HepG2 (cell line): Measurements from ENCODE around the gene WDR47. TPM values are rescaled to one million over a fixed set of nuclear protein-coding genes. Genes with fewer than 3 reads are reported as not detected.

Source experiments
- ATAC-seq: fragments of 200-7000 bp; cut with Tn5 transposase; 3 replicates; pipeline ENCODE4 v1.9.1; 2020; ENCODE audit warnings: mild to moderate bottlenecking, moderate library complexity
- BruUV-seq: library from RNA; stranded (reverse); fragments of 400-500 nt; replicated peaks from 2 replicates; lab custom pipeline; 2021; lab: Mats Ljungman, UMichigan
- CTCF ChIA-PET: fragments of 300-600 bp; formaldehyde crosslinking; extraction: SDS; loops from one replicate; lab custom pipeline; 2021; ENCODE audit warnings: low total read pairs, inconsistent platforms, low intra/inter-chr PET ratio; lab: Yijun Ruan, JAX
- POLR2A ChIA-PET: fragments of 350-600 bp; sonication (Branson Sonifier 250); formaldehyde crosslinking; loops from one replicate; lab custom pipeline; 2020; ENCODE audit warnings: antibody characterized with exemption, inconsistent platforms; lab: Yijun Ruan, JAX
- DNase-seq: peaks from one replicate; pipeline ENCODE4 v3.0.0-alpha.2; 2015; ENCODE audit warnings: low spot score
- FAIRE-seq: peaks from 3 replicates; lab custom pipeline; 2011; peaks lifted over from hg19 to GRCh38; lab: Jason Lieb, UNC
- H2AFZ ChIP-seq: one replicate; pipeline ENCODE4 v1.6.1; 2011; ENCODE audit warnings: low read length, inconsistent platforms
- H3K27ac ChIP-seq: fragments of 300-600 bp; 3 replicates; pipeline ENCODE4 v1.8.0; 2011; ENCODE audit warnings: mixed run types, mild to moderate bottlenecking, mixed read lengths, low read length, inconsistent platforms; ENCODE audit not compliant: insufficient read depth; ENCODE audit errors: extremely low read length
- H3K27me3 ChIP-seq, 2 experiments: fragments of 200-600 bp in 1 of 2; 2 replicates in 1 of 2; 3 replicates in 1 of 2; pipeline versions ENCODE4 v1.6.0 to v1.8.0; 2011; ENCODE audit warnings: low read length in 2 of 2, mild to moderate bottlenecking in 2 of 2, moderate library complexity in 2 of 2, inconsistent platforms in 1 of 2; ENCODE audit not compliant: insufficient read depth in 2 of 2, control insufficient read depth in 1 of 2
- H3K36me3 ChIP-seq, 2 experiments: fragments of 200-600 bp in 1 of 2; replicated peaks in 1 of 2; 2 replicates in 1 of 2; 3 replicates in 1 of 2; pipeline versions ENCODE4 v1.5.1 to v1.8.0; 2011; ENCODE audit warnings: low read length in 2 of 2, inconsistent platforms in 1 of 2; ENCODE audit not compliant: insufficient read depth in 2 of 2, control insufficient read depth in 1 of 2
- H3K4me1 ChIP-seq: 2 replicates; pipeline ENCODE4 v1.5.1; 2012; ENCODE audit warnings: low read length, inconsistent platforms; ENCODE audit not compliant: insufficient read depth
- H3K4me2 ChIP-seq: 2 replicates; pipeline ENCODE4 v1.6.0; 2011; ENCODE audit warnings: low read depth, low read length, inconsistent platforms
- H3K4me3 ChIP-seq, 3 experiments: fragments of 200-600 bp in 1 of 3; sonication (generic), shearing (Covaris generic) in 1 of 3; replicated peaks in 1 of 3; 2 replicates each; pipeline ENCODE4 v1.5.1; 2011 to 2016; ENCODE audit warnings: low read length in 3 of 3, inconsistent platforms in 2 of 3, low read depth in 2 of 3, mild to moderate bottlenecking in 2 of 3, control low read depth in 1 of 3, mixed read lengths in 1 of 3; ENCODE audit not compliant: insufficient read depth in 1 of 3
- H3K79me2 ChIP-seq: one replicate; pipeline ENCODE4 v1.6.1; 2011; ENCODE audit warnings: low read length, inconsistent platforms; ENCODE audit not compliant: insufficient read depth
- H3K9ac ChIP-seq: 2 replicates; pipeline ENCODE4 v1.6.0; 2011; ENCODE audit warnings: mild to moderate bottlenecking, low read depth, low read length, inconsistent platforms; ENCODE audit not compliant: insufficient read depth
- H3K9me3 ChIP-seq: 2 replicates; pipeline ENCODE4 v1.5.1; 2012; ENCODE audit warnings: mild to moderate bottlenecking, low read length
- H4K20me1 ChIP-seq: 2 replicates; pipeline ENCODE4 v1.6.0; 2011; ENCODE audit warnings: inconsistent platforms, mild to moderate bottlenecking, low read length, moderate library complexity; ENCODE audit not compliant: insufficient read depth
- ATAD3A ChIP-seq: sonication (generic); formaldehyde crosslinking; IDR thresholded peaks from 2 replicates; pipeline ENCODE4 v1.4.0; 2020; ENCODE audit warnings: missing genetic modification reagents
- FOSL2 ChIP-seq: sonication (generic); formaldehyde crosslinking; IDR thresholded peaks from 2 replicates; pipeline ENCODE4 v1.4.0; 2020; ENCODE audit warnings: missing genetic modification reagents
- HNF4A ChIP-seq: sonication (generic); formaldehyde crosslinking; IDR thresholded peaks from 2 replicates; pipeline ENCODE4 v1.4.0; 2020; ENCODE audit warnings: missing genetic modification reagents
- KMT2B ChIP-seq: IDR thresholded peaks from 2 replicates; pipeline ENCODE4 v1.6.1; 2016; ENCODE audit warnings: missing genetic modification reagents, missing compliant biosample characterization
- MAFF ChIP-seq: IDR thresholded peaks from 2 replicates; pipeline ENCODE4 v1.6.1; 2011; ENCODE audit warnings: low read depth, low read length, improper control_type of control experiment
- MEIS1 ChIP-seq: sonication (generic); formaldehyde crosslinking; IDR thresholded peaks from 2 replicates; pipeline ENCODE4 v1.9.0; 2021; ENCODE audit warnings: mild to moderate bottlenecking, missing genetic modification reagents, moderate library complexity, borderline replicate concordance
- ONECUT2 ChIP-seq: sonication (generic); formaldehyde crosslinking; IDR thresholded peaks from 2 replicates; pipeline ENCODE4 v1.4.0; 2020; ENCODE audit warnings: missing genetic modification reagents
- RCOR2 ChIP-seq: IDR thresholded peaks from 2 replicates; pipeline ENCODE4 v1.6.1; 2016; ENCODE audit warnings: missing biosample characterization, missing genetic modification reagents
- SAP130 ChIP-seq: IDR thresholded peaks from 2 replicates; pipeline ENCODE4 v1.6.1; 2016; ENCODE audit warnings: low read depth
- SOX6 ChIP-seq, 2 experiments: fragments of 450-650 bp in 1 of 2; sonication (generic) in 1 of 2; formaldehyde crosslinking in 1 of 2; IDR thresholded peaks; 2 replicates each; pipeline versions ENCODE4 v1.4.0 to v1.6.1; 2017 to 2020; ENCODE audit warnings: antibody characterized with exemption in 1 of 2, mild to moderate bottlenecking in 1 of 2, missing genetic modification reagents in 1 of 2
- TBX2 ChIP-seq: sonication (generic); formaldehyde crosslinking; IDR thresholded peaks from 2 replicates; pipeline ENCODE4 v1.5.0; 2020; ENCODE audit warnings: missing genetic modification reagents, mild to moderate bottlenecking, borderline replicate concordance
- YEATS2 ChIP-seq: sonication (generic); formaldehyde crosslinking; IDR thresholded peaks from 2 replicates; pipeline ENCODE4 v1.4.0; 2020; ENCODE audit warnings: missing genetic modification reagents, borderline replicate concordance
- ZNF260 ChIP-seq: sonication (generic); formaldehyde crosslinking; IDR thresholded peaks from 2 replicates; pipeline ENCODE4 v1.4.0; 2020; ENCODE audit warnings: missing genetic modification reagents, low read depth, mild to moderate bottlenecking, borderline replicate concordance
- ZNF292 ChIP-seq: sonication (generic); formaldehyde crosslinking; IDR thresholded peaks from 2 replicates; pipeline ENCODE4 v1.8.1; 2022; ENCODE audit warnings: mild to moderate bottlenecking, low read depth, missing genetic modification reagents, borderline replicate concordance
- ZNF598 ChIP-seq: sonication (generic); formaldehyde crosslinking; IDR thresholded peaks from 2 replicates; pipeline ENCODE4 v1.5.1; 2020; ENCODE audit warnings: mild to moderate bottlenecking, missing genetic modification reagents, borderline replicate concordance
- ZNF891 ChIP-seq: sonication (generic); formaldehyde crosslinking; IDR thresholded peaks from 2 replicates; pipeline ENCODE4 v1.5.0; 2020; ENCODE audit warnings: mild to moderate bottlenecking, missing genetic modification reagents
- ZSCAN21 ChIP-seq: sonication (generic); formaldehyde crosslinking; IDR thresholded peaks from 2 replicates; pipeline ENCODE4 v1.8.0; 2022; ENCODE audit warnings: mild to moderate bottlenecking, missing genetic modification reagents, moderate library complexity, borderline replicate concordance
- WGBS: methylation state at CpG from one replicate; pipeline ENCODE4 v1.1.6; 2017; ENCODE audit warnings: low lambda C conversion rate; 5-methylcytosine and 5-hydroxymethylcytosine counted together
- in situ Hi-C: cut with HindIII; loops from 2 replicates; pipeline ENCODE4 v1.10.0; 2017; ENCODE audit warnings: low pct_unique_long_range_greater_than_20kb; ENCODE audit not compliant: extremely low pct_ligation_motif_present
- intact Hi-C: fragments of 100-400 bp; cut with micrococcal nuclease; formaldehyde crosslinking; loops from one replicate; pipeline ENCODE4 v1.10.0; 2022; ENCODE audit not compliant: unreplicated experiment
- polyA plus RNA-seq, 8 experiments: library from polyadenylated mRNA; depleted of rRNA in 3 of 8; stranded (reverse) in 7 of 8; unstranded in 1 of 8; fragments of >200 nt; fragmentation: Illumina TruSeq in 4 of 8; extraction: Trizol in 4 of 8; gene quantifications; 2 replicates each; pipeline versions ENCODE4 v1.2.1 to v1.2.3, GENCODE V29; 2011 to 2016; ENCODE audit warnings: low read depth in 4 of 8, missing spikeins in 1 of 8, mixed read lengths in 1 of 8; ENCODE audit not compliant: insufficient read depth in 1 of 8
- total RNA-seq, 5 experiments: library from RNA; depleted of rRNA; stranded (reverse); fragments of >200 nt; fragmentation: Illumina TruSeq; extraction: Trizol; gene quantifications; 2 replicates each; pipeline ENCODE4 v1.2.3, GENCODE V29; 2016; ENCODE audit warnings: low read depth in 1 of 5
- TF ChIP-seq, protein P1 (sequence below): sonication (generic); formaldehyde crosslinking; IDR thresholded peaks from 2 replicates; pipeline ENCODE4 v1.4.0; 2020; ENCODE audit warnings: missing genetic modification reagents, mild to moderate bottlenecking, borderline replicate concordance
- TF ChIP-seq, protein P2 (sequence below), 2 experiments: sonication (generic) in 1 of 2; formaldehyde crosslinking in 1 of 2; IDR thresholded peaks; 2 replicates each; pipeline versions ENCODE4 v1.4.0 to v1.6.1; 2018 to 2020; ENCODE audit warnings: missing genetic modification reagents in 2 of 2, borderline replicate concordance in 1 of 2, low read depth in 1 of 2, mild to moderate bottlenecking in 1 of 2, missing biosample characterization in 1 of 2

WDR47 gene
- total and polyA plus RNA-seq, 2 of the 13 experiments (the other 11 are each of a cell fraction or from before 2014, with no cell fraction given): 4.3 to 5.9 TPM

DNA sequence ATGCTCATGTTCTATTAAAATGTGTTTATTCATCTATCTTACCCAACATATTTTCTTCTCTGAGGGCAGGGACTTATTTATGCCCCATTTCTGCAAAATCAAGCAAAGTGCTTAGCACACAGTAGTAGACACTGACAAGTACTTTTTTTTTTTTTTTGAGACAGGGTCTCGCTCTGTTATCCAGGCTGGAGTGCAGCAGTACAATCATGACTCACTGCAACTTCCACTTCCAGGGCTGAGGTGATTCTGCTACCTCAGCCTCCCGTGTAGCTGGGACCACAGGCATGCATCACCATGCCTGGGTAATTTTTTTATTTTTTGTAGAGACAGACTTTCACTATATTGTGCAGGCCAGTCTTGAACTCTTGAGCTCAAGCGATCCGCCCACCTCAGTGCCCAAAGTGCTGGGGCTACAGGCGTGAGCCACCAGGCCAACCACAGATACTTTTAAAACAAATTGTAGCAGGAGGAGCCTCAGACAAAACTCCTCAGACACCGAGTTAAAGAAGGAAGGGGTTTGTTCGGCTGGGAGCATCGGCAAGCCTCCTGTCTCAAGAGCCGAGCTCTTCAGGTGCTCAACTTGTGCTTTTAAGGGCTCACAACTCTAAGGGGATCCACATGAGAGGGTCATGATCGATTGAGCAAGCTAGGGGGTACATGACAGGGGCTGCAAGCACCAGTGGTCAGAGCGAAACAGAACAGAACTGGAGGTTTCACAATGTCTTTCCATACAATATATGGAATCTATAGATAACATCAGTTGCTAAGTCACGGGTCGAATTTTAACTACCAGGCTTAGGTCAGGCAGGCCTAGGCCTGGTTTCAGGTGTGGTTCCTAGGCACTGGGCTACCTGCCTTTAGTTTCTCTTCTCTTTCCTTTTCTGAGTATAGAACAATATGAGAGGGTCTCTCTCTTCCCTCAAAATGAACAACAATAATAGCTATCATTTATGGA lies 42.9 kb upstream of the WDR47 start:
- DNase-seq (peak; percentile 62), FAIRE-seq (no peak), ATAC-seq (peak; percentile 60)
- in situ Hi-C loops (no loop called here), intact Hi-C loops (no loop called here)
- peaks cover 4% of the 10 kb centered on the region for H3K79me2 ChIP-seq
- no peaks in the 10 kb centered on the region for H3K9me3 ChIP-seq
- CTCF ChIA-PET: no interaction called here
- H3K4me2 ChIP-seq: peak overlapping the region; percentile 74
- peak overlapping the region; percentile 88 for H2AFZ ChIP-seq
- peaks cover 47% of the 10 kb centered on the region for H3K4me1 ChIP-seq
- 5% methylated on average over 11 of the region's 13 CpGs for WGBS
- POLR2A ChIA-PET: interaction anchor here (1.5 to 4.0 kb wide), 3 partner anchors 9 to 43 kb away, joined by 4 to 26 read pairs (median 15); partner anchors contain the start of genes TAF13 and WDR47
- peak overlapping the region; percentile 49 for H3K27ac ChIP-seq
- H3K9ac ChIP-seq: peak overlapping the region; percentile 61
- no peaks in the 10 kb centered on the region for H3K36me3 ChIP-seq
- H3K27me3 ChIP-seq: no peaks in the 10 kb centered on the region
- peak overlapping the region; percentile 20 to 57 (median 42); a peak in 5 of 6 replicates for H3K4me3 ChIP-seq
- no peaks in the 10 kb centered on the region for H4K20me1 ChIP-seq
- BruUV-seq: no TSS peak
- TF ChIP-seq, protein P1, sequence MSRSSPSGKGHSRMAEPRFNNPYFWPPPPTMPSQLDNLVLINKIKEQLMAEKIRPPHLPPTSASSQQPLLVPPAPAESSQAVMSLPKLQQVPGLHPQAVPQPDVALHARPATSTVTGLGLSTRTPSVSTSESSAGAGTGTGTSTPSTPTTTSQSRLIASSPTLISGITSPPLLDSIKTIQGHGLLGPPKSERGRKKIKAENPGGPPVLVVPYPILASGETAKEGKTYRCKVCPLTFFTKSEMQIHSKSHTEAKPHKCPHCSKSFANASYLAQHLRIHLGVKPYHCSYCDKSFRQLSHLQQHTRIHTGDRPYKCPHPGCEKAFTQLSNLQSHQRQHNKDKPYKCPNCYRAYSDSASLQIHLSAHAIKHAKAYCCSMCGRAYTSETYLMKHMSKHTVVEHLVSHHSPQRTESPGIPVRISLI: peak; percentile 59; the same call in 1 of the 2 replicates
- TF ChIP-seq ZNF292 (CRISPR knock-in tag) (peak; percentile 41; the same call in 1 of the 2 replicates), FOSL2 (CRISPR knock-in tag) (peak; percentile 61), ATAD3A (CRISPR knock-in tag) (no peak), ONECUT2 (no peak), ZNF891 (CRISPR knock-in tag) (0 out of 2 replicates have a peak, but pooled peaks have one; percentile 46), KMT2B (CRISPR knock-in tag) (0 out of 2 replicates have a peak, but pooled peaks have one; percentile 1), YEATS2 (CRISPR knock-in tag) (0 out of 2 replicates have a peak, but pooled peaks have one; percentile 19), MEIS1 (CRISPR knock-in tag) (0 out of 2 replicates have a peak, but pooled peaks have one; percentile 20), TBX2 (no peak), RCOR2 (0 out of 2 replicates have a peak, but pooled peaks have one; percentile 29), ZSCAN21 (CRISPR knock-in tag) (0 out of 2 replicates have a peak, but pooled peaks have one; percentile 27), SOX6 (IDR thresholded peaks at IDR 0.05) (no peak), SOX6 (CRISPR knock-in tag; IDR thresholded peaks at IDR 0.05) (0 out of 2 replicates have a peak, but pooled peaks have one; percentile 17), HNF4A (peak; percentile 25; the same call in 1 of the 2 replicates), SAP130 (CRISPR knock-in tag) (peak; percentile 27; the same call in 1 of the 2 replicates), MAFF (peak; percentile 33; the same call in 1 of the 2 replicates), ZNF598 (CRISPR knock-in tag) (no peak), ZNF260 (no peak)
- TF ChIP-seq, protein P2, sequence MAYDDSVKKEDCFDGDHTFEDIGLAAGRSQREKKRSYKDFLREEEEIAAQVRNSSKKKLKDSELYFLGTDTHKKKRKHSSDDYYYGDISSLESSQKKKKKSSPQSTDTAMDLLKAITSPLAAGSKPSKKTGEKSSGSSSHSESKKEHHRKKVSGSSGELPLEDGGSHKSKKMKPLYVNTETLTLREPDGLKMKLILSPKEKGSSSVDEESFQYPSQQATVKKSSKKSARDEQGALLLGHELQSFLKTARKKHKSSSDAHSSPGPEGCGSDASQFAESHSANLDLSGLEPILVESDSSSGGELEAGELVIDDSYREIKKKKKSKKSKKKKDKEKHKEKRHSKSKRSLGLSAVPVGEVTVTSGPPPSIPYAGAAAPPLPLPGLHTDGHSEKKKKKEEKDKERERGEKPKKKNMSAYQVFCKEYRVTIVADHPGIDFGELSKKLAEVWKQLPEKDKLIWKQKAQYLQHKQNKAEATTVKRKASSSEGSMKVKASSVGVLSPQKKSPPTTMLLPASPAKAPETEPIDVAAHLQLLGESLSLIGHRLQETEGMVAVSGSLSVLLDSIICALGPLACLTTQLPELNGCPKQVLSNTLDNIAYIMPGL (CRISPR knock-in tag; IDR thresholded peaks at IDR 0.05; ENCODE audit: borderline replicate concordance in 1 of 2, low read depth in 1 of 2): 0 out of 4 replicates have a peak, but pooled peaks of 1 of the 2 experiments have one; percentile 42
